HAP-1 (cell line): ENCODE measurements around the gene GTF2F2.

Experiments used
- DNase-seq, 2 experiments: peaks; one replicate each; pipeline ENCODE4 v3.0.0-alpha.2; 2016 to 2020; ENCODE audit warnings: low spot score in 2 of 2
- H3K27me3 ChIP-seq: fragments of 250-450 bp; sonication (Bioruptor Pico); 2 replicates; pipeline ENCODE4 v1.5.1; 2020; ENCODE audit warnings: low read depth, mild to moderate bottlenecking, moderate library complexity
- H3K36me3 ChIP-seq: fragments of 250-450 bp; sonication (Bioruptor Pico); replicated peaks from 2 replicates; pipeline ENCODE4 v1.5.1; 2020; ENCODE audit warnings: mild to moderate bottlenecking
- H3K4me1 ChIP-seq: fragments of 250-450 bp; sonication (Bioruptor Pico); 2 replicates; pipeline ENCODE4 v1.5.1; 2020; ENCODE audit warnings: mild to moderate bottlenecking
- H3K4me3 ChIP-seq: fragments of 250-450 bp; sonication (Bioruptor Pico); 2 replicates; pipeline ENCODE4 v1.5.1; 2020; ENCODE audit warnings: mild to moderate bottlenecking, moderate library complexity
- H3K9me3 ChIP-seq: fragments of 250-450 bp; sonication (Bioruptor Pico); 2 replicates; pipeline ENCODE4 v1.5.1; 2020; ENCODE audit warnings: mild to moderate bottlenecking, moderate library complexity
- in situ Hi-C: fragments of 300-500 bp; cut with MboI; formaldehyde crosslinking; loops from 3 replicates; pipeline ENCODE4 v1.14.3; 2020; ENCODE audit warnings: low sequenced_read_pairs, inconsistent platforms, mixed read lengths

Gene GTF2F2

GRCh38 chr13:45141369-45141768 is 21.1 kb downstream of the GTF2F2 start:
- Histone ChIP-seq H3K4me1 (peaks cover 34% of the 10 kb centered on the region), H3K9me3 (no peaks in the 10 kb centered on the region), H3K4me3 (no peak overlapping the region), H3K36me3 (0 out of 2 replicates have a peak, but pooled peaks cover 9% of the 10 kb centered on the region), H3K27me3 (no peaks in the 10 kb centered on the region)
- in situ Hi-C loops: no loop called here
- peak; percentile 24 to 32 for DNase-seq

- Histone ChIP-seq H3K4me3 (no peak overlapping the region), H3K4me1 (peaks cover 34% of the 10 kb centered on the region), H3K27me3 (no peaks in the 10 kb centered on the region), H3K9me3 (no peaks in the 10 kb centered on the region), H3K36me3 (0 out of 2 replicates have a peak, but pooled peaks cover 9% of the 10 kb centered on the region)
- DNase-seq: peak; percentile 17 to 98
- in situ Hi-C loops: no loop called here
These were observed 22.4 kb downstream of the GTF2F2 start for GRCh38 chr13:45142440-45143345.

GRCh38 chr13:45143346-45143751 is 23.0 kb downstream of the GTF2F2 start:
- peaks cover 34% of the 10 kb centered on the region for H3K4me1 ChIP-seq
- in situ Hi-C loops: no loop called here
- DNase-seq: peak; percentile 12 to 29
- H3K36me3 ChIP-seq: 0 out of 2 replicates have a peak, but pooled peaks cover 6% of the 10 kb centered on the region
- no peaks in the 10 kb centered on the region for H3K27me3 ChIP-seq
- no peak overlapping the region for H3K4me3 ChIP-seq
- H3K9me3 ChIP-seq: no peaks in the 10 kb centered on the region

- in situ Hi-C loops: no loop called here
- no peaks in the 10 kb centered on the region for H3K27me3 ChIP-seq
- DNase-seq: no peak
- H3K36me3 ChIP-seq: no peaks in the 10 kb centered on the region
- no peaks in the 10 kb centered on the region for H3K9me3 ChIP-seq
- H3K4me3 ChIP-seq: no peak overlapping the region
- no peaks in the 10 kb centered on the region; the same call in none of the 2 replicates for H3K4me1 ChIP-seq
These were observed 29.7 kb downstream of the GTF2F2 start for GRCh38 chr13:45149964-45150363.

GRCh38 chr13:45156565-45157361 is 36.5 kb downstream of the GTF2F2 start:
- Histone ChIP-seq H3K9me3 (no peaks in the 10 kb centered on the region), H3K4me1 (peaks cover 5% of the 10 kb centered on the region), H3K4me3 (no peak overlapping the region), H3K36me3 (peaks cover 4% of the 10 kb centered on the region), H3K27me3 (no peaks in the 10 kb centered on the region)
- in situ Hi-C loops: no loop called here
- DNase-seq: no peak

- no peak for DNase-seq
- Histone ChIP-seq H3K36me3 (peaks cover 4% of the 10 kb centered on the region), H3K4me3 (no peak overlapping the region), H3K27me3 (no peaks in the 10 kb centered on the region), H3K4me1 (no peaks in the 10 kb centered on the region; the same call in 1 of the 2 replicates), H3K9me3 (no peaks in the 10 kb centered on the region)
- in situ Hi-C loops: no loop called here
These were observed 41.9 kb downstream of the GTF2F2 start for GRCh38 chr13:45162194-45162593.

- no peak for DNase-seq
- Histone ChIP-seq H3K27me3 (no peaks in the 10 kb centered on the region), H3K9me3 (no peaks in the 10 kb centered on the region), H3K4me1 (no peaks in the 10 kb centered on the region; the same call in 1 of the 2 replicates), H3K36me3 (peaks cover 3% of the 10 kb centered on the region), H3K4me3 (no peak overlapping the region)
- in situ Hi-C loops: no loop called here
These were observed 42.5 kb downstream of the GTF2F2 start for GRCh38 chr13:45162821-45163220.

GRCh38 chr13:45166858-45167257 is 46.5 kb downstream of the GTF2F2 start:
- Histone ChIP-seq H3K27me3 (no peaks in the 10 kb centered on the region), H3K36me3 (no peaks in the 10 kb centered on the region), H3K9me3 (no peaks in the 10 kb centered on the region), H3K4me1 (no peaks in the 10 kb centered on the region; the same call in 1 of the 2 replicates), H3K4me3 (no peak overlapping the region)
- in situ Hi-C loops: no loop called here
- no peak for DNase-seq

GRCh38 chr13:45167611-45168554 is 47.6 kb downstream of the GTF2F2 start:
- no peaks in the 10 kb centered on the region for H3K27me3 ChIP-seq
- no peak overlapping the region for H3K4me3 ChIP-seq
- H3K4me1 ChIP-seq: no peaks in the 10 kb centered on the region
- peaks cover 4% of the 10 kb centered on the region; the same call in 1 of the 2 replicates for H3K36me3 ChIP-seq
- in situ Hi-C loops: no loop called here
- no peaks in the 10 kb centered on the region for H3K9me3 ChIP-seq
- DNase-seq: no peak

GRCh38 chr13:45168555-45168930 is 48.2 kb downstream of the GTF2F2 start:
- Histone ChIP-seq H3K4me1 (no peaks in the 10 kb centered on the region), H3K36me3 (peaks cover 4% of the 10 kb centered on the region; the same call in 1 of the 2 replicates), H3K9me3 (no peaks in the 10 kb centered on the region), H3K4me3 (no peak overlapping the region), H3K27me3 (no peaks in the 10 kb centered on the region)
- no peak for DNase-seq
- in situ Hi-C loops: no loop called here

GRCh38 chr13:45174478-45174877 is 54.2 kb downstream of the GTF2F2 start:
- peaks cover 4% of the 10 kb centered on the region; the same call in 1 of the 2 replicates for H3K36me3 ChIP-seq
- DNase-seq: no peak
- no peak overlapping the region for H3K4me3 ChIP-seq
- H3K9me3 ChIP-seq: no peaks in the 10 kb centered on the region
- no peaks in the 10 kb centered on the region for H3K27me3 ChIP-seq
- in situ Hi-C loops: no loop called here
- no peaks in the 10 kb centered on the region for H3K4me1 ChIP-seq

- DNase-seq: no peak
- no peaks in the 10 kb centered on the region for H3K27me3 ChIP-seq
- H3K9me3 ChIP-seq: no peaks in the 10 kb centered on the region
- H3K4me3 ChIP-seq: no peak overlapping the region
- in situ Hi-C loops: no loop called here
- no peaks in the 10 kb centered on the region for H3K4me1 ChIP-seq
- no peaks in the 10 kb centered on the region for H3K36me3 ChIP-seq
These were observed 58.2 kb downstream of the GTF2F2 start for GRCh38 chr13:45178349-45179162.
